Measurements from ENCODE around the gene SFXN4.
"Not testable (repeated sequence)": the region's sequence is repeated elsewhere in the genome, so short reads cannot be mapped to it uniquely, and the experiment has no call there.

Gene SFXN4

GRCh38 chr10:119107106-119107505 is 58.4 kb downstream of the SFXN4 start:
- DNase-seq (ENCODE audit: low spot score), result not testable (repeated sequence)

GRCh38 chr10:119105899-119106298 is 59.6 kb downstream of the SFXN4 start:
- not testable (repeated sequence) for DNase-seq (ENCODE audit: low spot score)

DNA sequence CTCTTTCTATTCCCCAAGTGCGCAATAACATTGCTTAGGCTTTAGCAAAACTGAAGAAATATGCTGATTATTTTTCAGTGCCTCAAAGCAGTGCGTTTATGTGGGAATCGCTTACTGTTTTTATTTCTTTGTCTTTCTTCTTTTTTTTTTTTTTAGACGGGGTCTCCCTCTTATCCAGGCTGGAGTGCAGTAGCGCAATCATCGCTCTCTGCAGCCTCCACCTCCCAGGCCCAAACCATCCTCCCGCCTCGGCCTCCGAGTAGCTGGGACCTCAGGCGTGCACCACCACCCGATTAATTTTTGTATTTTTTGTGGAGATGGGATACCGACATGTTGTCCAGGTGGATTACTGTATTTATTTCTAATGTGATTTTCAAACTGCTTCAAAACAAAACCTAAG is 60.4 kb downstream of the SFXN4 start:
- DNase-seq (ENCODE audit: low spot score), result no peak

GRCh38 chr10:119104654-119105015 is 60.9 kb downstream of the SFXN4 start:
- DNase-seq (ENCODE audit: low spot score), result no peak

- peak; percentile 96 for DNase-seq (ENCODE audit: low spot score)
These were observed 61.4 kb downstream of the SFXN4 start, which contains the start of gene DENND10 for GRCh38 chr10:119103903-119104653. Gene DENND10 (plus strand): TSS chr10:119104113. CDS start chr10:119104143, 30 bp downstream.

DNA sequence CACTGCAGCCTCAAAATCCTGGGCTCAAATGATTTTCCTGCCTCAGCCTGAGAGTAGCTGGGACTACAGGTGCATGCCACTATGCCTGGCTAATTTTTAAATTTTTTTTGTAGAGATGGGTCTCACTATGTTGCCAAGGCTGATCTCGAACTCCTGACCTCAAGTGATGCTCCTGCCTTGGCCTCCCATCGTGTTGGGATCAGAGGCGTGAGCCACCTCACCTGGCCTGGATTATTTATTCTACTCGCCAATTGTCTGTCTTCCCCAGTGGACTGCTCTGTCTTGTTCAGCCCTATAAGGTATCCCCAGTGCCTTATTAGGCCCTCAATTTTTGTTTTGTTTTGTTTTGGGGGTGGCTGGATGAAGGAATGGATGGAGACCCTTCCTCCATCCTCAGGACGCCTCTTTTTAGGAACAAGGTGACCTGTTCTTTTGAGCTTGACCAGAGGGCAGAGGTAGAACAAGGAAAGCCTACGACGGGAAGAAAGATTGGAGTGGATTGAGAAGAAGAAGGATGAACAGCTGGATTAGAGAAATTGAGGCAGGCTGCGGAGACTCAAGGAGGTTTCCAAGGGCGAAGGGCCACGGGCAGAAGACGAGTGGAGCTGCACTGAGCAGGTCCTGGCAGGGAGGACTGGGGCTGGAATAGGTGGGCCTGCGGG is 62.1 kb downstream of the SFXN4 start:
- DNase-seq (ENCODE audit: low spot score), result no peak

- no peak for DNase-seq (ENCODE audit: low spot score)
These were observed 64.0 kb downstream of the SFXN4 start for GRCh38 chr10:119101366-119102098.

- no peak for DNase-seq (ENCODE audit: low spot score)
These were observed 64.9 kb downstream of the SFXN4 start for GRCh38 chr10:119100434-119101238.

GRCh38 chr10:119098576-119098975 is 66.9 kb downstream of the SFXN4 start:
- DNase-seq (ENCODE audit: low spot score), result no peak

DNA sequence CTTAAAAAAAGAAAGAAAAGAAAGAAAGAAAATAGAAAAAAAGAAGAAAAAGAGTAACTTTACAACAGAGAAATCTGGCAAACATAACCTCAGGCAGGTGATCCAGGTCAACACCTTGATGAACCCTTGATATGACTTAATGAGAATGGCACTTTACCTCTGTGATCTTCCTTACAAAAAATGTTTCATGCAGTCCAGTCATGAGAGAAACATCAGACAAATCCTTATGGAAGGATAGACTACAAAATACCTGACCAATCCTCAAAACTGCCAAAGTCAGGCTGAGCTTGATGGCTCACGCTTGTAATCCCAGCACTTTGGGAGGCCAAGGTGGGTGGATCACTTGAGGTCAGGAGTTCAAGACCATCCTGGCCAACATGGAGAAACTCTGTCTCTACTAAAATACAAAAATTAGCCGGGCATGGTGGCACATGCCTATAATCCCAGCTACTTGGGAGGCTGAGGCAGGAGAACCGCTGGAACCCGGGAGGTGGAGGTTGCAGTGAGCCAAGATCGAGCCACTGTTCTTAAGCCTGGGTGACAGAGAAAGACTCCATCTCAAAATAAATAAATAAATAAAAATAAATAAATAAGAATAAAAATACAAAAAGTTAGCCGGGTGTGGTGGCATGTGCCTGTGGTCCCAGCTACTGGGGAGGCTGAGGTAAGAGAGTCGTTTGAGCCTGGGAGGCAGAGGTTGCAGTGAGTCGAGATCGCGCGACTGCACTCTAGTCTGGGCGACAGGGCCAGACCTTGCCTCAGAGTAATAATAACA is 68.7 kb downstream of the SFXN4 start:
- not testable (repeated sequence) for DNase-seq (ENCODE audit: low spot score)

- no peak for DNase-seq (ENCODE audit: low spot score)
These were observed 69.9 kb downstream of the SFXN4 start for GRCh38 chr10:119095640-119096039.

DNA sequence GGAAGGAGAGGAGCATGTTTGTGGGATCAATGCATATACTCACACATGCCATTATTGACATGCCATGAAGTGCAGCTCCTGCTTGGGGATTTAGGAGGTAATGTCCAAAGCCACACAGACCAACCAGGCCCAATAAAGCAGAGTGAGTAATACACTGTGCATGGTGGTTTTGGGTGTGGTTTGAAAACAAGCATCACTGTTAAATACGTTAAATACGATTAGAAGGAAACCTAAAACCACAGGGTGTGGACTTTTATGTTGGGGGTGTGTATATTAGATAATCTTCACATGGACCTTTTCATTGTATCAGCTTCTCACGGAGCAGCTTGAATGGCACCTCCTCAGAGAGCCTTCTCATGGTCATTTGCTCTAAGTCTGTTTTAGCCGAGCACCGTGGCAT is 74.5 kb downstream of the SFXN4 start:
- peak; percentile 63 for DNase-seq (ENCODE audit: low spot score)
